CD14-positive monocyte (primary cell): ENCODE data around the gene CNKSR2. TPM values are rescaled to one million over a fixed set of nuclear protein-coding genes. Genes with fewer than 3 reads are reported as not detected.

Experiments
- DNase-seq, 3 donors: peaks; one replicate each; pipeline ENCODE4 v3.0.0-alpha.2; 2011 to 2022
- H2AFZ ChIP-seq: 2 replicates; pipeline ENCODE4 v1.6.0; 2012; ENCODE audit warnings: mild to moderate bottlenecking, low read depth, low read length, inconsistent platforms; ENCODE audit not compliant: insufficient read depth, poor library complexity, severe bottlenecking
- H3K27ac ChIP-seq, 2 donors: 1 replicate in 1 of 2; 2 replicates in 1 of 2; pipeline ENCODE4 v1.5.1; 2012 to 2013; ENCODE audit warnings: low read length in 2 of 2, control low read depth in 1 of 2, inconsistent platforms in 1 of 2, low read depth in 1 of 2, mild to moderate bottlenecking in 1 of 2
- H3K27me3 ChIP-seq, 2 donors: one replicate each; pipeline versions ENCODE4 v1.6.0 to v1.6.1; 2011 to 2013; ENCODE audit warnings: low read length in 2 of 2; ENCODE audit not compliant: control insufficient read depth in 2 of 2, insufficient read depth in 2 of 2
- H3K36me3 ChIP-seq, 2 donors: replicated peaks in 1 of 2; 1 replicate in 1 of 2; 2 replicates in 1 of 2; pipeline versions ENCODE4 v1.5.1 to v1.6.1; 2012 to 2013; ENCODE audit warnings: low read length in 2 of 2, control low read depth in 1 of 2, inconsistent platforms in 1 of 2, mild to moderate bottlenecking in 1 of 2; ENCODE audit not compliant: insufficient read depth in 2 of 2, control insufficient read depth in 1 of 2
- H3K4me1 ChIP-seq, 2 donors: 1 replicate in 1 of 2; 2 replicates in 1 of 2; pipeline versions ENCODE4 v1.5.1 to v1.6.1; 2012 to 2013; ENCODE audit warnings: low read length in 2 of 2, control low read depth in 1 of 2, inconsistent platforms in 1 of 2, mild to moderate bottlenecking in 1 of 2, moderate library complexity in 1 of 2; ENCODE audit not compliant: insufficient read depth in 2 of 2, control insufficient read depth in 1 of 2
- H3K4me2 ChIP-seq: replicated peaks from 2 replicates; pipeline ENCODE3; 2012; ENCODE audit warnings: low read length, moderate library complexity, mild to moderate bottlenecking; ENCODE audit not compliant: poor library complexity, severe bottlenecking; ENCODE audit errors: extremely low read depth
- H3K4me3 ChIP-seq, 3 experiments: fragments of 200-600 bp in 1 of 3; sonication (generic) in 1 of 3; replicated peaks in 1 of 3; 1 replicate in 2 of 3; 2 replicates in 1 of 3; pipeline ENCODE4 v1.5.1; 2011 to 2013; ENCODE audit warnings: low read length in 3 of 3, mild to moderate bottlenecking in 3 of 3, control low read depth in 2 of 3, low read depth in 2 of 3, inconsistent platforms in 1 of 3, moderate library complexity in 1 of 3
- H3K79me2 ChIP-seq: 2 replicates; pipeline ENCODE4 v1.6.0; 2012; ENCODE audit warnings: mild to moderate bottlenecking, control low read depth, inconsistent platforms, low read length, moderate library complexity; ENCODE audit not compliant: insufficient read depth
- H3K9ac ChIP-seq: 2 replicates; pipeline ENCODE4 v1.6.0; 2017; ENCODE audit warnings: low read length, mild to moderate bottlenecking; ENCODE audit not compliant: insufficient read depth, poor library complexity, severe bottlenecking
- H3K9me3 ChIP-seq, 2 donors: replicated peaks in 1 of 2; 1 replicate in 1 of 2; 2 replicates in 1 of 2; pipeline versions ENCODE4 v1.5.1 to v1.6.1; 2012 to 2013; ENCODE audit warnings: low read length in 2 of 2, control low read depth in 1 of 2; ENCODE audit not compliant: control insufficient read depth in 1 of 2, insufficient read depth in 1 of 2
- H4K20me1 ChIP-seq: 2 replicates; pipeline ENCODE4 v1.6.0; 2012; ENCODE audit warnings: mild to moderate bottlenecking, low read length, control low read depth, moderate library complexity; ENCODE audit not compliant: insufficient read depth
- H3K27ac Mint-ChIP-seq, 7 donors: one replicate each; pipeline ENCODE4 v1.8.0; 2020; ENCODE audit warnings: mild to moderate bottlenecking in 7 of 7, mixed read lengths in 7 of 7, moderate library complexity in 6 of 7, inconsistent platforms in 2 of 7
- H3K27me3 Mint-ChIP-seq, 3 donors: one replicate each; pipeline ENCODE4 v1.8.0; 2021 to 2022; ENCODE audit warnings: low read depth in 3 of 3, mild to moderate bottlenecking in 3 of 3, mixed read lengths in 3 of 3, moderate library complexity in 3 of 3, inconsistent platforms in 1 of 3
- H3K36me3 Mint-ChIP-seq, 2 donors: one replicate each; pipeline ENCODE4 v1.8.0; 2020; ENCODE audit warnings: mixed read lengths in 2 of 2, inconsistent platforms in 1 of 2, mild to moderate bottlenecking in 1 of 2
- H3K4me1 Mint-ChIP-seq: one replicate; pipeline ENCODE4 v1.8.0; 2020; ENCODE audit warnings: mild to moderate bottlenecking, mixed read lengths
- H3K4me3 Mint-ChIP-seq, 2 donors: one replicate each; pipeline ENCODE4 v1.8.0; 2020; ENCODE audit warnings: mild to moderate bottlenecking in 2 of 2, mixed read lengths in 2 of 2, moderate library complexity in 1 of 2
- H3K9me3 Mint-ChIP-seq, 7 donors: one replicate each; pipeline ENCODE4 v1.8.0; 2020 to 2022; ENCODE audit warnings: mixed read lengths in 7 of 7, mild to moderate bottlenecking in 6 of 7, moderate library complexity in 6 of 7, inconsistent platforms in 2 of 7
- CTCF ChIP-seq: fragments of 200-600 bp; IDR thresholded peaks from one replicate; pipeline ENCODE4 v1.8.0; 2022; ENCODE audit warnings: antibody characterized with exemption, mild to moderate bottlenecking
- WGBS: methylation state at CpG from one replicate; pipeline ENCODE4 v1.1.5; 2013; ENCODE audit warnings: missing lambda C conversion rate; ENCODE audit not compliant: insufficient coverage; 5-methylcytosine and 5-hydroxymethylcytosine counted together
- intact Hi-C, 2 donors: fragments of 100-400 bp; cut with micrococcal nuclease; formaldehyde crosslinking; loops; one replicate each; pipeline versions ENCODE4 v1.15.0 to v1.15.1; 2023
- polyA plus RNA-seq, 3 donors: library from polyadenylated mRNA; depleted of rRNA in 1 of 3; unstranded in 2 of 3; stranded (reverse) in 1 of 3; fragments of 300-500 nt in 2 of 3; fragments of >200 nt in 1 of 3; fragmentation: Illumina TruSeq in 2 of 3; gene quantifications; 1 replicate in 2 of 3; 2 replicates in 1 of 3; pipeline ENCODE4 v1.2.3, GENCODE V29; 2012 to 2021

CNKSR2 gene
- polyA plus RNA-seq, 3 donors: 0.12 TPM; not detected in 2

- H3K27me3 ChIP-seq: no peaks in the 10 kb centered on the region
- Mint-ChIP-seq H3K4me1 (peaks cover 7% of the 10 kb centered on the region), H3K27ac (no peak overlapping the region), H3K36me3 (no peaks in the 10 kb centered on the region), H3K27me3 (peaks cover 0 to 14% (median 0%) of the 10 kb centered on the region in 3 donors), H3K9me3 (peaks cover 0 to 2% (median 0%) of the 10 kb centered on the region in 7 donors), H3K4me3 (no peak overlapping the region)
- no peak overlapping the region for H3K9ac ChIP-seq
- no peaks in the 10 kb centered on the region for H3K79me2 ChIP-seq
- no peaks in the 10 kb centered on the region for H4K20me1 ChIP-seq
- H3K4me2 ChIP-seq: no peak overlapping the region
- H3K4me3 ChIP-seq: no peak overlapping the region
- no peaks in the 10 kb centered on the region for H3K36me3 ChIP-seq
- no CpG with 5 or more reads among the region's 3 CpGs for WGBS
- intact Hi-C loops: no loop called here
- DNase-seq: no peak
- no peak overlapping the region for H3K27ac ChIP-seq
- H3K4me1 ChIP-seq: peaks cover 0 to 4% of the 10 kb centered on the region in 2 donors
- no peak overlapping the region for H2AFZ ChIP-seq
- no peaks in the 10 kb centered on the region for H3K9me3 ChIP-seq
- no peak for TF ChIP-seq CTCF
Measured at GRCh38 chrX:21700967-21701366, 326.7 kb downstream of the CNKSR2 start.

- Mint-ChIP-seq H3K4me3 (no peak overlapping the region), H3K9me3 (peaks cover 0 to 4% (median 0%) of the 10 kb centered on the region in 7 donors), H3K4me1 (peaks cover 7% of the 10 kb centered on the region), H3K36me3 (no peaks in the 10 kb centered on the region), H3K27me3 (peaks cover 0 to 14% (median 1%) of the 10 kb centered on the region in 3 donors), H3K27ac (no peak overlapping the region)
- WGBS: no CpG with 5 or more reads among the region's 4 CpGs
- Histone ChIP-seq H3K27me3 (no peaks in the 10 kb centered on the region), H3K4me1 (peaks cover 0 to 4% of the 10 kb centered on the region in 2 donors), H3K4me2 (no peak overlapping the region), H3K27ac (no peak overlapping the region), H3K9ac (no peak overlapping the region), H3K36me3 (no peaks in the 10 kb centered on the region), H3K9me3 (no peaks in the 10 kb centered on the region), H3K79me2 (no peaks in the 10 kb centered on the region), H4K20me1 (no peaks in the 10 kb centered on the region), H2AFZ (no peak overlapping the region), H3K4me3 (no peak overlapping the region)
- DNase-seq: no peak
- intact Hi-C loops: no loop called here
- no peak for TF ChIP-seq CTCF
Measured at GRCh38 chrX:21702725-21703124, 328.5 kb downstream of the CNKSR2 start.
